Keratinocyte (primary cell): ENCODE data around the gene SYDE1. TPM values are rescaled to one million over a fixed set of nuclear protein-coding genes. Genes with fewer than 3 reads are reported as not detected.

ENCODE experiments used
- DNase-seq: peaks from one replicate; pipeline ENCODE4 v3.0.0-alpha.2; 2011; ENCODE audit warnings: low read depth, missing footprints, low spot score
- FAIRE-seq: peaks from 2 replicates; lab custom pipeline; 2011; peaks lifted over from hg19 to GRCh38; lab: Jason Lieb, UNC
- H2AFZ ChIP-seq: 2 replicates; pipeline ENCODE4 v1.6.0; 2012; ENCODE audit warnings: low read length, control low read depth, inconsistent platforms; ENCODE audit not compliant: control insufficient read depth
- H3K27ac ChIP-seq: 2 replicates; pipeline ENCODE4 v1.5.1; 2011; ENCODE audit warnings: low read length; ENCODE audit not compliant: control insufficient read depth, insufficient read depth
- H3K27me3 ChIP-seq: 3 replicates; pipeline ENCODE4 v1.6.0; 2011; ENCODE audit warnings: low read length; ENCODE audit not compliant: control insufficient read depth, insufficient read depth; ENCODE audit errors: extremely low read depth
- H3K36me3 ChIP-seq, 2 experiments: 2 replicates in 1 of 2; 3 replicates in 1 of 2; pipeline ENCODE4 v1.5.1; 2011; ENCODE audit warnings: low read length in 2 of 2, mild to moderate bottlenecking in 1 of 2; ENCODE audit not compliant: control insufficient read depth in 2 of 2, insufficient read depth in 2 of 2; ENCODE audit errors: extremely low read depth in 1 of 2
- H3K4me1 ChIP-seq: 3 replicates; pipeline ENCODE4 v1.5.1; 2011; ENCODE audit warnings: low read length; ENCODE audit not compliant: control insufficient read depth, insufficient read depth; ENCODE audit errors: extremely low read depth
- H3K4me2 ChIP-seq: 3 replicates; pipeline ENCODE4 v1.6.0; 2011; ENCODE audit warnings: low read depth, low read length; ENCODE audit not compliant: control insufficient read depth, insufficient read depth; ENCODE audit errors: extremely low read depth
- H3K4me3 ChIP-seq, 3 experiments: fragments of 200-600 bp in 1 of 3; sonication (generic) in 1 of 3; 2 replicates in 2 of 3; 3 replicates in 1 of 3; pipeline ENCODE4 v1.5.1; 2011 to 2016; ENCODE audit warnings: low read length in 3 of 3, mild to moderate bottlenecking in 3 of 3, control low read depth in 2 of 3, inconsistent platforms in 1 of 3, low read depth in 1 of 3, mixed read lengths in 1 of 3, mixed run types in 1 of 3, moderate library complexity in 1 of 3; ENCODE audit not compliant: control insufficient read depth in 2 of 3, insufficient read depth in 2 of 3; ENCODE audit errors: extremely low read depth in 1 of 3
- H3K79me2 ChIP-seq: 2 replicates; pipeline ENCODE4 v1.6.0; 2012; ENCODE audit warnings: low read length; ENCODE audit not compliant: control insufficient read depth, insufficient read depth
- H3K9ac ChIP-seq: 3 replicates; pipeline ENCODE4 v1.6.0; 2011; ENCODE audit warnings: low read length; ENCODE audit not compliant: control insufficient read depth, insufficient read depth; ENCODE audit errors: extremely low read depth
- H3K9me1 ChIP-seq: 3 replicates; pipeline ENCODE4 v1.6.0; 2011; ENCODE audit warnings: low read length; ENCODE audit not compliant: control insufficient read depth, insufficient read depth; ENCODE audit errors: extremely low read depth
- H3K9me3 ChIP-seq: 2 replicates; pipeline ENCODE4 v1.5.1; 2012; ENCODE audit warnings: low read depth, low read length; ENCODE audit not compliant: control insufficient read depth
- H4K20me1 ChIP-seq: 3 replicates; pipeline ENCODE4 v1.6.0; 2011; ENCODE audit warnings: low read length; ENCODE audit not compliant: control insufficient read depth, insufficient read depth; ENCODE audit errors: extremely low read depth
- EZH2 ChIP-seq: IDR thresholded peaks from one replicate; pipeline ENCODE4 v1.6.1; 2012; ENCODE audit warnings: inconsistent platforms, mild to moderate bottlenecking, low read length, moderate library complexity
- dilution Hi-C: fragments of 300-500 bp; cut with MboI; formaldehyde crosslinking; loops from one replicate; pipeline ENCODE4 v1.7.0; 2020; ENCODE audit warnings: low sequenced_read_pairs; ENCODE audit not compliant: extremely low pct_ligation_motif_present
- polyA plus RNA-seq, 5 experiments: library from polyadenylated mRNA; depleted of rRNA in 3 of 5; stranded (reverse) in 3 of 5; stranded (forward) in 1 of 5; unstranded in 1 of 5; fragments of >200 nt; gene quantifications; 1 replicate in 1 of 5; 2 replicates in 3 of 5; 3 replicates in 1 of 5; pipeline versions ENCODE4 v1.2.1 to v1.2.3, GENCODE V29; 2011 to 2012; ENCODE audit warnings: missing spikeins in 2 of 5, low read depth in 1 of 5, low replicate concordance in 1 of 5
- TF ChIP-seq, protein P1 (sequence below), 3 experiments: IDR thresholded peaks in 1 of 3; conservative IDR thresholded peaks in 1 of 3; optimal IDR thresholded peaks in 1 of 3; 2 replicates in 2 of 3; 3 replicates in 1 of 3; pipeline versions ENCODE3 to v1.5.1; 2011; ENCODE audit warnings: low read length in 3 of 3, mild to moderate bottlenecking in 3 of 3, moderate library complexity in 2 of 3, control low read depth in 1 of 3, inconsistent platforms in 1 of 3; ENCODE audit not compliant: insufficient read depth in 2 of 3; ENCODE audit errors: extremely low read depth in 1 of 3

The SYDE1 gene
- polyA plus RNA-seq, 1 donor (not counting 4 experiments of a cell fraction or from before 2014, with no cell fraction given): 5.8 TPM

GRCh38 chr19:15114153-15114540 is 6.9 kb downstream of the SYDE1 start:
- no peaks in the 10 kb centered on the region for H4K20me1 ChIP-seq

GRCh38 chr19:15115080-15115479 is 7.9 kb downstream of the SYDE1 start:
- no peak for TF ChIP-seq EZH2
- TF ChIP-seq, protein P1, sequence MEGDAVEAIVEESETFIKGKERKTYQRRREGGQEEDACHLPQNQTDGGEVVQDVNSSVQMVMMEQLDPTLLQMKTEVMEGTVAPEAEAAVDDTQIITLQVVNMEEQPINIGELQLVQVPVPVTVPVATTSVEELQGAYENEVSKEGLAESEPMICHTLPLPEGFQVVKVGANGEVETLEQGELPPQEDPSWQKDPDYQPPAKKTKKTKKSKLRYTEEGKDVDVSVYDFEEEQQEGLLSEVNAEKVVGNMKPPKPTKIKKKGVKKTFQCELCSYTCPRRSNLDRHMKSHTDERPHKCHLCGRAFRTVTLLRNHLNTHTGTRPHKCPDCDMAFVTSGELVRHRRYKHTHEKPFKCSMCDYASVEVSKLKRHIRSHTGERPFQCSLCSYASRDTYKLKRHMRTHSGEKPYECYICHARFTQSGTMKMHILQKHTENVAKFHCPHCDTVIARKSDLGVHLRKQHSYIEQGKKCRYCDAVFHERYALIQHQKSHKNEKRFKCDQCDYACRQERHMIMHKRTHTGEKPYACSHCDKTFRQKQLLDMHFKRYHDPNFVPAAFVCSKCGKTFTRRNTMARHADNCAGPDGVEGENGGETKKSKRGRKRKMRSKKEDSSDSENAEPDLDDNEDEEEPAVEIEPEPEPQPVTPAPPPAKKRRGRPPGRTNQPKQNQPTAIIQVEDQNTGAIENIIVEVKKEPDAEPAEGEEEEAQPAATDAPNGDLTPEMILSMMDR (optimal IDR thresholded peaks at IDR 0.05 in 1 of 3, IDR thresholded peaks at IDR 0.05 in 1 of 3, conservative IDR thresholded peaks at IDR 0.05 in 1 of 3; ENCODE audit: extremely low read depth in 1 of 3, insufficient read depth in 2 of 3, low read length in 3 of 3): no peak
- H3K27ac ChIP-seq: no peak overlapping the region
- dilution Hi-C loops: no loop called here
- no peaks in the 10 kb centered on the region for H3K4me1 ChIP-seq
- H3K4me2 ChIP-seq: no peak overlapping the region
- peaks cover 15 to 31% of the 10 kb centered on the region in 2 experiments for H3K36me3 ChIP-seq
- no peak overlapping the region for H3K4me3 ChIP-seq
- no peaks in the 10 kb centered on the region for H4K20me1 ChIP-seq
- no peak overlapping the region for H2AFZ ChIP-seq
- H3K27me3 ChIP-seq: no peaks in the 10 kb centered on the region
- H3K9me1 ChIP-seq: no peaks in the 10 kb centered on the region
- DNase-seq (no peak), FAIRE-seq (no peak)
- H3K79me2 ChIP-seq: no peaks in the 10 kb centered on the region
- H3K9ac ChIP-seq: no peak overlapping the region
- peaks cover 5% of the 10 kb centered on the region for H3K9me3 ChIP-seq

More at GRCh38 chr19:15114153-15114540, 6.9 kb downstream of the SYDE1 start:
- Histone ChIP-seq H3K4me3 (no peak overlapping the region), H3K79me2 (no peaks in the 10 kb centered on the region), H3K9me1 (no peaks in the 10 kb centered on the region), H3K27me3 (no peaks in the 10 kb centered on the region), H3K4me2 (no peak overlapping the region), H3K27ac (no peak overlapping the region), H3K4me1 (no peaks in the 10 kb centered on the region), H3K9ac (no peak overlapping the region), H2AFZ (no peak overlapping the region), H3K36me3 (peaks cover 6 to 33% of the 10 kb centered on the region in 2 experiments), H3K9me3 (peaks cover 5% of the 10 kb centered on the region)
- dilution Hi-C loops: no loop called here
- TF ChIP-seq EZH2: no peak
- TF ChIP-seq, protein P1 (optimal IDR thresholded peaks at IDR 0.05 in 1 of 3, IDR thresholded peaks at IDR 0.05 in 1 of 3, conservative IDR thresholded peaks at IDR 0.05 in 1 of 3; ENCODE audit: extremely low read depth in 1 of 3, insufficient read depth in 2 of 3, low read length in 3 of 3): peak in 1 of 3 experiments; percentile 16
- DNase-seq (no peak), FAIRE-seq (no peak)
